HTR-8/SVneo (cell line): ENCODE measurements around the gene RPTOR.

ENCODE experiments used
- DNase-seq: peaks from one replicate; pipeline ENCODE4 v3.0.0; 2011; ENCODE audit warnings: low spot score, mixed read lengths; ENCODE audit not compliant: insufficient read length
- FAIRE-seq: peaks from 2 replicates; lab custom pipeline; 2011; peaks lifted over from hg19 to GRCh38; lab: Jason Lieb, UNC

RPTOR gene

GRCh38 chr17:80656590-80656989 lies 112.0 kb downstream of the RPTOR start:
- DNase-seq (no peak), FAIRE-seq (no peak)

GRCh38 chr17:80657561-80657960 lies 112.9 kb downstream of the RPTOR start:
- no peak for FAIRE-seq

GRCh38 chr17:80658821-80659220 lies 114.2 kb downstream of the RPTOR start:
- no peak for FAIRE-seq
- no peak for DNase-seq

More at GRCh38 chr17:80657561-80657960, 112.9 kb downstream of the RPTOR start:
- no peak for DNase-seq

DNA sequence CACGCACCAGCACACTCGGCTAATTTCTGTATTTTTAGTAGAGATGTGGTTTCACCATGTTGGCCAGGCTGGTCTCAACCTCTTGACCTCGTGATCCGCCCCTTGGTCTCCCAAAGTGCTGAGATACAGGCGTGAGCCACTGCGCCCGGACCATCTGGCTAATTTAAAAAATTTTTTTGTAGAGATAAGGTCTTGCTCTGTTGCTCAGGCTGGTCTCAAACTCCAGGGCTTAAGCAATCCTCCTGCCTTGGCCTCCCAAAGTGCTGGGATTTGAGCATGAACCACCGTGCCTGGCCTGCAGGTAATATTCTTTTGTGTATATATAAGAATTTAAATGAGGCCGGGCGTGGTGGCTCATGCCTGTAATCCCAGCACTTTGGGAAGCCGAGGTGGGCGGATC lies 115.0 kb downstream of the RPTOR start:
- FAIRE-seq = no peak
- DNase-seq = no peak

GRCh38 chr17:80660527-80661198 lies 116.0 kb downstream of the RPTOR start:
- no peak for FAIRE-seq
- no peak for DNase-seq

- DNase-seq (no peak), FAIRE-seq (no peak)
Observed at GRCh38 chr17:80662557-80662956, 117.9 kb downstream of the RPTOR start.

GRCh38 chr17:80663781-80664206 lies 119.2 kb downstream of the RPTOR start:
- no peak for FAIRE-seq
- no peak for DNase-seq

DNA sequence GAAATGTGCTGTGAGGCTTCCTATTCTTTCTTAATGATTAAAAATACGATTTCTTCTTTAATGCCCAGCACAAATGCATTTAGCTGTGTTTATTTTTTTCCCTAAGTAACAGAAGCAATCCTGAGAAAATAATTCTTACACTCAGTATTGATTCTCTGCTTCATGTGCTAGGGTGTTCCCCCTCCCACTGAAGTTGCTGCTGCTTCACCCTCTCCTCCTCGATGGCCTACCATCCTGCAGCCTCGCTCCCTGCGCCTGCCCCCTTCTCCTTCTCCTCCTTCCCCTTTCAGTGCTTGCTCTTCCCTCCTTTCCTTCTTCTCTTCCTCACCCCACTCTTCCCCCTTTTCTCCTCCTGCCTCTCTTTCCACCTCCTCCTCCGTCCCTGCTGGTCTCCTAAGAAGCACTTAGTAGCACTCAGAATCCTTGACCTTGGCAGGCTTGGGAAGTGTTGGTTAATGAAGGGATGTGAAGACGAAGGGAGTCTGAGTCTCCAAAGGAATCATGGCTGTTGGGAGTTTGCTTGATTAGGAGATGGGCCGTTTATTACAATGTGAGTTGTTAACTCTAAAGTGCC lies 119.7 kb downstream of the RPTOR start:
- DNase-seq (no peak), FAIRE-seq (no peak)

- FAIRE-seq (no peak), DNase-seq (no peak)
Observed at GRCh38 chr17:80665792-80666191, 121.2 kb downstream of the RPTOR start.

DNA sequence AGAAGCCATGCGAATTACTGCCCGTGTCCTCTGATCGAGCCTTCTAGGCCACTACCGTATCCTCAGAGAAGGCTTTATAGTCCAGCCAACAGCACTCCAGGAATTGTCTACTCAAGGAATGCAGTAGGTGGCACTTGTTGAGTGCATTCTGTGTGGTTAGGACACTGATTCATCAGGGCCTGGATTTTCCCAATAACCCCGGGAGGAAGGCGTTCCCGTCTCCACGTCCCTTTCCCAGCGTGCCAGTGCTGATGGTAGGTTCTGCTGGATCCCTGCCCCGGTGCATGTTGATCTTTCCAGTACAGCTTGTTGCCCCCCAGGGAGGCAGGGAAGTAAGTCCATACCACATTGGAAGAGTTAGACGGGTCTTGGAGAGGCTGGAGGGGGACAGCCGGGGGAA lies 122.2 kb downstream of the RPTOR start:
- DNase-seq (no peak), FAIRE-seq (no peak)

- DNase-seq (no peak), FAIRE-seq (no peak)
Observed at GRCh38 chr17:80667462-80668277, 123.0 kb downstream of the RPTOR start.

GRCh38 chr17:80668375-80669148 lies 123.9 kb downstream of the RPTOR start:
- DNase-seq = no peak
- FAIRE-seq = no peak

DNA sequence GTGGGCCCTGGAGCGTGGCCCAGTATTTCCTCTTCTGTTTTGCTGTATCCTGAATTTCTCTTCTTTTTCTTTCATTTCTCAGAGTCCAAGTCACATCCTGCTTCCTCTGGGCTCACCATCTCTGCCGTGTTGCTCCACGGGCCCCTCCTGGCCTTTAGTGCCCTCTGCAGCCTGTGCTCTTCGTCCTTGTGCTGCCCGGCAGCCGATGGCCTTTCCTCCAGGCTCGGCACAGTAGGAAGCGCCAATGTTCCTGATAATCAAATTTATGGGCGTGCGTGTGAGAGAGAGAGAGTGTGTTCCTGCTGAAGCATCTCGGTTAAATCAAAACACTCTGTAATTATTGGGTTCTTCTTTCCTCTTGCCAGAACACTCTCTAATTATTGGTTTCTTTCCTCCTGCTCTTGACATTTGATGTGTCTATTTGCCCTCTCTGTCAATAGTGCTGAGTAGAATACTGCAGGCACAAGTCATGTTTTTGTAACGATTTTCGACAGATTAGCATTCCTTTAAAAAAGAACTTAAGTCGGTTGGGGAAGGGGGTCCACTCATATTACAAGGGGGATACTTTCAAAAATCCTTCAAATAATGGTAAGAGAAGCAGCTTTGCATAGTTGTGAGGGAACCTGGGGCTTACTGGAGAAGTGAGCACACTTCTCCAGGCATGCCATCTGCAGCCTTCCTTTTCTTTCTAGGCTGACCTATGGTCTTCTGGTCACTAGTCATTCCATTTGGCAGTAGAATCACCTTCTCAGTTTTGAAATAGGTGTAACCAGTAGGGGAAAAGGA lies 126.6 kb downstream of the RPTOR start:
- no peak for DNase-seq
- FAIRE-seq = no peak

DNA sequence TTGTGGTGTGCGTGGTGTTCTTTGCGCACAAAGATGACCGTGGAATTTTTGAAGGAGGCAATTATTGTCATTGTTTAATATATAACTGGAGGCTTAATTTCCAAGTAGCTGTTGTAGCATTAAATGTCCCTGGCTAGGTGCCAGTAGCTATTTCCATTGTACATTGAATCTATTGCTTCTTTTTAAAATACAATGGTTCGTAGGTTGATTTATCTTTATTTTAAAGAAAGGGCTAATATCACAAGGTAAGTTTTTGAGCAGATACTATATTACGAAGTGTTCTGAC lies 127.1 kb downstream of the RPTOR start:
- no peak for DNase-seq
- FAIRE-seq = no peak

DNA sequence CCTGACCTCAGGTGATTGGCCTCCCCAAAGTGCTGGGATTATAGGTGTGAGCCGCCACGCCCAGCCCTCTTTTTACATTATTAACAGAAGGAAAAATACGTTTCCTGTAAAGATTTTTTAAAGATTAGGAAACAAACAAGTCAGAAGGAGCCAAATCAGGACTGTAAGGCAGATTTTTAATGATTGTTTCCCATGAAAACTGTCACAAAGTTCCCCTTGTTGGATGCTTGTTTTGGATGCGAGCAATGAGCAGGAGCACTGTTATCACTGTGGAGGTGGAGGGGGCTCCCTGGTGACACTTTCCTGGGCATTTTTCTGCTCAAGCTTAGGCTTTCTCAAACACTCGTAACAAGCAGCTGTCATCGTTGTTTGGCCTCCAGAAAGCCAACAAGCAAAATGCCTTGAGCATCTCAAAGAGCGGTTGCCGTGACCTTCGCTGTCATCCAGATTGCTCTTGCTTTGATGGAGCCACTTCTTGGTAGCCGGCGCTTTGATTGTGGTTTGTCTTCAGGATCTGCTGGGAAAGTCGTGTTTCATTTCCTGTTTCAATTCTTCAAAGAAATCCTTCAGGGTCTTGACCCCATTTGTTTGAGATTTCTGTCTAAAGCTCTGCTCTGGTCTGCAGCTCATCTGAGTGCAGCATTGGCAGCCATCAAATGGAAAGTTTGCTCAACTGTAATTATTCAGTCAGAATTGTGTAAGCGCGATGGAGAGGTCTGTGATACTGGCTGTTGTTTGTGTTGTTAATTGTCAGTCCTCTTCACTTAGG lies 128.7 kb downstream of the RPTOR start:
- DNase-seq (no peak), FAIRE-seq (no peak)

GRCh38 chr17:80675438-80676095 lies 130.9 kb downstream of the RPTOR start:
- no peak for DNase-seq
- no peak for FAIRE-seq

DNA sequence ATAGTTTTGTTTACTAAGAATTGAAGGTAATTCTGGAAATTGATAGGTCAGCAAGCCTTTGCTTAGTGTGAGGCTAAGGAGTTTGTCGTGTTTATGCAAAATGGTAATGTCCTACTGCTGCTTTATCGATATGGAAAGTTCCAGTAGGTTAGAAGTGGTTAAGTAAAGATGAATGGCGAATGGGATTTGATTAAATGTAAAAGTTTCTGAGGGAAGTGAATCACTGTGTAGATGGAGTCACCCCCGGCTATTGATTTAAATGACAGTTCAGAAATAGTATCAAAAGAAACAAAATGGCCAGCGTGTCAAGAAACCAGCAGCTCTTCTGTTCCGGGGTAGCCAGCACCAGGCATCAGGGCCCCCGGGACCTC lies 131.4 kb downstream of the RPTOR start:
- DNase-seq (no peak), FAIRE-seq (no peak)

DNA sequence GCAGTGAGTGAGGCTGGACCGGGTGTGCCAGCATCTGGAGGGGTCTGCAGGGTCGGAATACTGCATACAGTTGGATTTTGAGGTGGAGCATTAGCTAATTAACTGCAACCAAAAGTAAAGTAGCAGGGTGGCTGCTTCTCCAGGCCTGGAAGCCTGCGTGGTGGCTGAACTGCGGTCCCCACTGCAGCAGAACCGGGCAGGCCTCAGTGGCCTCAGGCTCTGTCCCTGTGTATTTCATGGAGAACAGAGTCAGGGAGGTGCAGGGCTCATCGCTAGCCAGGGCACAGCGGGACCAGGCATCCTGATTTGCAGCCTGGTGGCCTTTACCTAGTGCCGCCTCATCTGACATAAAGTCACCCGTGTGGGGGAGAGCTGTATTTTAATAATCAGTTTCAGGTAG lies 131.9 kb downstream of the RPTOR start:
- FAIRE-seq = no peak
- DNase-seq = no peak

GRCh38 chr17:80677214-80677756 lies 132.6 kb downstream of the RPTOR start:
- DNase-seq = no peak

More at GRCh38 chr17:80677214-80677756, 132.6 kb downstream of the RPTOR start:
- no peak for FAIRE-seq
